AG09319 (cell line): ENCODE measurements around the gene ELFN2.

Experiments used
- DNase-seq: peaks from one replicate; pipeline ENCODE4 v3.0.0-alpha.2; 2010; ENCODE audit warnings: low read depth; ENCODE audit errors: extremely low read depth
- CTCF ChIP-seq: IDR thresholded peaks from 2 replicates; pipeline ENCODE4 v1.5.1; 2011; ENCODE audit warnings: low read depth, mild to moderate bottlenecking, inconsistent platforms, low read length, moderate library complexity

The ELFN2 gene

GRCh38 chr22:37340331-37341262 lies 86.7 kb downstream of the ELFN2 start:
- TF ChIP-seq CTCF: no peak
- DNase-seq: no peak

GRCh38 chr22:37338539-37339246 lies 88.6 kb downstream of the ELFN2 start:
- DNase-seq: no peak
- TF ChIP-seq CTCF: no peak

GRCh38 chr22:37337204-37337943 lies 89.9 kb downstream of the ELFN2 start:
- no peak for TF ChIP-seq CTCF
- no peak for DNase-seq

GRCh38 chr22:37336579-37336978 lies 90.7 kb downstream of the ELFN2 start:
- no peak for TF ChIP-seq CTCF
- DNase-seq: no peak

- no peak for TF ChIP-seq CTCF
- no peak for DNase-seq
These were observed 91.5 kb downstream of the ELFN2 start for GRCh38 chr22:37335806-37336199.

- TF ChIP-seq CTCF: no peak
- no peak for DNase-seq
These were observed 92.1 kb downstream of the ELFN2 start for GRCh38 chr22:37334859-37335805.
